Left forelimb (tissue), 1 donor: ENCODE data around the gene COL23A1.

Experiments used
- DNase-seq: peaks from one replicate; pipeline ENCODE4 v3.0.0-alpha.2; 2018; ENCODE audit warnings: low spot score

Gene COL23A1

GRCh38 chr5:178532236-178532635 lies 58.0 kb downstream of the COL23A1 start:
- DNase-seq, result no peak

GRCh38 chr5:178531786-178532185 lies 58.4 kb downstream of the COL23A1 start:
- no peak for DNase-seq

DNA sequence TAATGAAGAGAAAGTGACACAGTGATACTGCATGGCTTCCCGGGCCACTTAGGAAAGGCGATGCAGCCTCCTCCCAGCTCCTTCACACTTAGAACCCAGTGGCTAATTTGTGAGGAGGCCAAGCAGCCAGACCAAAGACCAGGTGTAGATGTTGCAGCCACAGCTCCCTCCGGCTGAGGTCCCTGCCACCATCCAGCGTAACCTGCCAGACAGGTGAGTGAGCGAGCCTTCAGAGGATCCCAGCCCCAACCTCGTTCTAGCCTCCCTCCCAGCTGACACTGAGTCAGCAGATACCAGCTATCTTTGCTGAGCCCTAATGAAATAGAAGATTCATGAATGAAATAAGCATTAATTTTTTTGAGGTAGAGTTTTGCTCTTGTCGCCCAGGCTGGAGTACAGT lies 59.7 kb downstream of the COL23A1 start:
- DNase-seq, result no peak

GRCh38 chr5:178529080-178529479 lies 61.1 kb downstream of the COL23A1 start:
- DNase-seq, result no peak

DNA sequence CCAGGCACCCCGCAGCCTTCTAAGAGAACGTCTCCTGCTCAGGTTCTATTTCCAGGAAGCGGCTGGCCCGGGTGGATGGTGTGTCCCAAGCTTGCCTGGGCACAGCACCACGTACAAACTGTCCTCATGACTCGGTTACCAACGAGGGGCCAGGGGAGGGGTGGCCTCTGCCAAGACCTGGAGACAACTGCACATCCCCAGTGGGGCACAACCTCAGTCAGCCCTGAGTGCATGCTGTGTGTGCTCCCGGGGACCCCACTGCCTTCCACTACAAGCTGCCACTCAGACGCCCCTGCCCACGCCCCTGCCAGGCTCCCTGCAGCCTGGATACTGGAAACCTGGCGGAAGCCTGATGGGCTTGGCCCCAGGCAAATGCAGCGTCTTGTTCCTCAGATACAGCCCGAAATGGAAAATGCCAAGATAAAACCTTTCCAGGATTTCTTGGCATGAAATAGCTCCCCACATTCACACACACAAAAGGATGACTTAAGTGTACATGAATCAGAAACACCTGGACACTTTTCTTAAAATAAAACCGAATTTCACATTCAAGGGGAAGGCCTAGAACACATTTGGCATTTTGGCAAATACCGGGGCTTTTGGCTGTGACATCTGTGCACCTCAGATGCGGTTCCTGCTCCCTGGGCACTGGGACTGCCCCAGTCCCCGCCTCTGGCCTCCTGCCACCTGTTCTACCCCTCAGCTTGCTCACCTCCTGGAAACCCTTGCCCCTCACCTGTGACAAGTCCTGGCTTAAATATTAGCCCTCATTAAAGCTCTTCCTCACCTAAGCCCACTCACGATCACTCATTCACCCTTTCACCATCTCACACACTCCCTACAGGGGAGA lies 62.5 kb downstream of the COL23A1 start:
- DNase-seq, result peak; percentile 67

- no peak for DNase-seq
These were observed 63.3 kb downstream of the COL23A1 start for GRCh38 chr5:178526773-178527457.

GRCh38 chr5:178525906-178526732 lies 64.1 kb downstream of the COL23A1 start:
- DNase-seq, result no peak

DNA sequence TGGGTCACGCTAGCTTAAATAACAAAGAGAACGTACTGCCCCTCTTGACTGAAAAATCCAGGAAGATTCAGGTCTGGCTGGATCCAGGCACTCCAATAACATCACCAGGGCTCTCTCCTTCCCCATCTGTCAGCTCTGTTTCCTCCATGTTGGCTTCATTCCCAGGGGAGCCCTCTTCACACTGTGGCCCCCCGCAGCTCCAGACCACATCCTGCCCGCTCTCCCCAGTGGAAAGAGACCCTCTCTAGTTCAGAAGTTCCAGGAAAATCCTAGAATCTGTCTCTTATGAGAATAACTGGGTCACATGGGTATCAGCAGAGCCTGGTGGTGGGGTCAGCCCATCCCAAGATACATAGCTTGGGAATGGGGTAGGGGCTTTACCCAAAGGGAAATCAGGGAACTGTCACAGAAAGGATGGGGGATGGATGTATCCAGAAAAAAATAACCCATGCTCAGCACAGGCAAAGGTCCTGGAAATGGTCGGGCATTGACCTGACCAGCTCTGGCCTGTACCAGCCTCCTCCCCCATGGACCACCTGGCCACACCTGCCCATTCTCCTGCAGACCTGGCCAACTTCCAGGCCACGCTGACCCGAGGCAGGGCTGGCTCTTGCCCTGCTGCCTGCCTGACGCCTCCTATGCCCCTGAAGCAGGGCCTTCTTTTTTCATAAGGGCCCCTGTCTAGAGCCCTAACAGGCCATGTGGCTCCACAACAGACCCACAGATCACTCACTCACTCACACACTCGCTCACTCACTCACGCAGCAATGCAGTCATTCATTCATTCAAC lies 65.9 kb downstream of the COL23A1 start:
- DNase-seq, result no peak

- no peak for DNase-seq
These were observed 67.8 kb downstream of the COL23A1 start for GRCh38 chr5:178522361-178522760.

DNA sequence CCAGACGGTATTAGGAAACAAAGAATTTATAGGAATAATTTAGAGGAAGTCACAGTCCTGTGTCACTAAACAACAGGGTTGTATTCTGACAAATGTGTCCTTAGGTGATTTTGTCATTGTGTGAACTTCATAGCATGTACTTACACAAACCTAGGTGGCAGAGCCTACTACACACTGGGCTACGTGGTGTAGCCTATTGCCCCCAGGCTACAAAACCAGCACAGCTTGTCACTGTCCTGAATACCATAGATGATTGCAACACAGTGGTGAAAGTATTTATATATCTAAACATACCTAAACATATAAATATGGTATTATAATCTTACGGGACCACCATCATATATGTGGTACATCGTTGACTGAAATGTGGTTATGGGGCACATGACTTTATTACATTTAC lies 69.3 kb downstream of the COL23A1 start:
- no peak for DNase-seq

GRCh38 chr5:178519804-178520203 lies 70.4 kb downstream of the COL23A1 start:
- DNase-seq, result no peak

DNA sequence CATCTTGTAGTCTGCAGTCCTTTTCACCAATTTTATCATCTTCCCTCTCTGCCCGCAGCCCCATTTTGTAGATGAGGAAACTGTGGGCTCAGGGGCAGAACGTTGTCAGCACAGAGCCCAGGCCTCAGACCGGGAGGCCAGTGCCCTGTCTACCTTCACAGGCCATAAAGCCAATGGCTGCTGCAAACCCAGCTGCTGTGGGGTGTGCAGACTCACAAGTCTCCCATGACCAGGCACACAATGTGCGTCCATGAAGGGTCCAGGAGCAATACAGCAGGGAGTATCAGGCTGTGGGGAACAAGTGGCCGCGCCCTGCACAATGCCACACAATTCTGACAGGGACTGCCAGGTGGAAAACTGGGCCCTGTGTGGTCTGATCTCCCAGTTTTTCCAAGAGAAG lies 71.0 kb downstream of the COL23A1 start:
- no peak for DNase-seq

DNA sequence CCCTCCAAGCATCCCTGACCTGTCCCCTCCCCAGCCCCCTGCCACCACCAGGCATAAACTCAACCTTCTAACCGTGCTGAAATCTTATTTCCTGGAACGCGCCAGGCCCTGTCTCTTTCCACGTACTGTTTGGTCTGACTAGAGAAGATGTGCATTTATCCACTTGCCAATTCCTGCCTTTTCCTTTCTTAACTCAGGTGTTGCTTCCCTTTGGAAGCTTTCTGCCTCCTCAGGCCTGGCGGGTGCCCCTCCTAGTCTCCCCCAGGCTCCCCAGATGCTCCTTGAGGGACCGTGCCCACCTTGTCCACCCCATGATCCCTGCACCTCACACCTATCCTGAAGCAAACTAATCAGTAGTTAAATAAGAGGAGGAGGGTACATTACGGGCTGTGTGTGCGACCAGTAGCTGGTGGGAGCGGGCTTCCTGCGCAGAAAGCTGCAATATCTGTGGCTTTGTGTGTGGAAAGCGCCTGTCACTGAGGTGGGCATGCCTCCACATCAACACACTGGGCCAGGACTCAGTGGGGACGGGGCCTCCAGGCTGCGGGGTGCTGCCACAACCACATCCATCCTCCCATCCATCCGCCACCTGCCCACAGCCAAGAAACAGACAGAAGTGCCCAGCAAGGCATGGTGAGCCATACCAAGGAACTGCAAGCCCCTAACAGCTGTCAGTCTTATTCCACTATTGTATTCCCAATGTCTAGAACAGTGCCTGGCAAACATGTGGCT lies 73.5 kb downstream of the COL23A1 start:
- peak; percentile 50 for DNase-seq

DNA sequence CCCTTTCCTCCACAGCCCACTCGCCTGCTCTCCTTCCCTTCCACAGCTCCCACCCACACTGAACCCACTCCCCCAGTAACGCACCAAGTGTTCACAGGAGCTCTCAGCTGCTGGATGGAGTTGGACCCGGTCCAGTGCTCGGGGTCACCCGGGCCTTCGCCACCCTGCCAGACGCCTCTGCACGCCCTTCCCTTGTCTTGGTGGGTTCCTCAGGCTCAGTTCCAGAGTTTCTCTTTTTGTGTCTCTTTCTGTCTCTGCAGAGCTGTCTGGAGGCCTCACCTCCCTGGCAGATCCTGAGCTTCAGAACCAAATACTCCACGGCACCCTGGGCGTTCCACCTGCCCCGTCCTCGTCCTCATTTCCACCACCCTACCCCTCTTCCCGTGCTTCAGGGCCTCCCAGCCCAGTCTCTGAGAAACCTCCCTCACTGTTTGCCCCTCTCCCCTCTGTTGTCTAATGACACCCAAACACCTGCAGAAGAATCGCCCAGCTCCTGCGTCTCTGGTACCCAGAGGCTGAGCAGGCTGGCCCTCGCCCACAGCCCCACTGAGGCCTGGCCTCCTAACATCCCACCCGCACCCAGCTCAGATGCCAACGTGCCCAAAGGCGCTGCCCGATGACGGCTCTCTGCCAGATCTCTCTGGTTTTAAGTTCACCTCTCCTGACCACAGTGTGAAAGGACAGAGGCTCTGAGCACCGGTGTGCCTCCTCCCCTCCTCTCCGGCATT lies 74.3 kb downstream of the COL23A1 start:
- DNase-seq, result no peak

- no peak for DNase-seq
These were observed 75.3 kb downstream of the COL23A1 start for GRCh38 chr5:178514851-178515418.

DNA sequence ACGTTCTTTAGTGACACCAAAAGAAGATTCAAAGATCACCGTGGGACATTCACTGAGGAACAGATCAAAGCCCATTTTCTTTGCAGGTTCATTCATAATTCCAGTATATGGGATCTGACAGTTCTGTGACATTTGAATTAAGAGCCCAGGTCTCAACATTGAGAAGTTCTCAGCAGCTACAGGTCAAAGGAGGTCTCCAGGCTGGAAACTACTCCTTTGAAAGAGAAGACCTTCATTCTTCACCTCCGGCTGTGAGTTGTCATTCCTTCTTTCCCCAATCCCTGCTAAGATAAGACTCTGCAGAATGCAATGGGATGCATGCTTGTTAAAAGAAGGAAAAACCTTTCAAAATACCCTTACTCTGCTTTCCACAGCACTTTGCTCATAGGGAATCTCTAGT lies 79.0 kb downstream of the COL23A1 start:
- no peak for DNase-seq

GRCh38 chr5:178509491-178510057 lies 80.6 kb downstream of the COL23A1 start:
- DNase-seq, result no peak

DNA sequence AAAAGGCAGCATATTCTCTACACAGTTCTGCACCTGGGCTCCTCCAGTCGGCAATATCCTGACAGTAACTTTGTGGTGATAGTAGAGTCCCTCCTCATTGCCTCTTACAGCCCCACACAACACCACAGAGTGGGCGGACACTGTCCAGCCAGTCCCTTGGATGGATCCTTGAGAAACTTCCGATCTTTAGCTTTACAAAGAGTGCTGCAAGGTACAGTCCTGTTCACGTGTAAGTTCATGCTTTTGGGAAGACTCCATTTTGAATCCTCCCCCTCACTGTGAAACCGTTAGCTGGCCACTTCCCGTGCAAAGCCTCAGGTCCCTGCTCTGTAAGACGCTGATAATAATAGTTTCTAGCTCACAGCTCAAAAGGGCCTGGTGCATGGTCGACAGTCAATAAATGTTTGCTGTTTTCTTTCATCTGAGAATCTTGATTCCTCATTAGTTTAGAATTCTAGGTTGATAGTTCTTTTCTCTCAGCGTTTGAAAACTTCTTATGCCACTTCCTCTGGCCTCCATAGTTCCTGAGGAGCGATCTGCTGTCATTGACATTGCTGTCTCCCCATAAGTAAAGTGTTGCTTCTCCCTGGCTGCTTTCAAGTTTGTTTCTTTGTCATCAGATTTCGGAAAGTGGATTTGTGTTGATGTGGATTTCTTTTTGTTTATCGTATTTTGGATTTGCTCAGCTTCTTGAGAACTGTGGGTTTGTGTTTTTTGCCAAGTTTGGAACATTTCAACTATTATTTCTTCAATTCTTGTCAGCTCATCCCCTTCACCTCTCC lies 82.9 kb downstream of the COL23A1 start:
- no peak for DNase-seq
